ENCODE results near the gene TSKS. TPM values are rescaled to one million over a fixed set of nuclear protein-coding genes. Genes with fewer than 3 reads are reported as not detected.

TSKS gene
- total and polyA plus RNA-seq, 10 of the 15 experiments (the other 5 are each of a cell fraction or from before 2014, with no cell fraction given): not detected

GRCh38 chr19:49776371-49776764, 13.3 kb upstream of the TSKS start:
- no peaks in the 10 kb centered on the region for H3K9me3 ChIP-seq (replicated peaks; ENCODE audit: control insufficient read depth, insufficient read depth, low read length)
- 99% methylated on average over 6 of the region's 6 CpGs for WGBS (ENCODE audit: insufficient coverage, insufficient replicate concordance, low lambda C conversion rate, missing lambda C conversion rate)
- no peaks in the 10 kb centered on the region for H3K27me3 ChIP-seq (replicated peaks in 1 of 2; ENCODE audit: control insufficient read depth in 2 of 2, insufficient read depth in 2 of 2, low read length in 1 of 2)
- H3K4me3 ChIP-seq: no peak overlapping the region
- ChIA-PET POLR2A (no interaction called here), RAD21 (ENCODE audit: unreplicated experiment) (no interaction called here), SMC1A (ENCODE audit: uncharacterized antibody, unreplicated experiment) (no interaction called here), CTCF (no interaction called here)
- H3K36me3 ChIP-seq (ENCODE audit: control insufficient read depth in 2 of 2, insufficient read depth in 2 of 2, low read length in 1 of 2): peaks cover 0 to 2% of the 10 kb centered on the region in 2 experiments; a peak in 2 of 4 replicates
- H3K9ac ChIP-seq (ENCODE audit: control insufficient read depth, insufficient read depth, low read length): no peak overlapping the region
- intact Hi-C loops (cut with micrococcal nuclease; ENCODE audit: unreplicated experiment): no loop called here
- no peak overlapping the region for H3K4me2 ChIP-seq (ENCODE audit: control insufficient read depth, insufficient read depth)
- no peak for FAIRE-seq
- no TSS peak for BruUV-seq (replicated peaks)
- peaks cover 11% of the 10 kb centered on the region for H3K4me1 ChIP-seq (ENCODE audit: control insufficient read depth, insufficient read depth, low read length)
- no peak for DNase-seq (ENCODE audit: low read depth, low spot score)
- in situ Hi-C loops (cut with MboI): no loop called here
- H4K20me1 ChIP-seq (ENCODE audit: control insufficient read depth, insufficient read depth): no peaks in the 10 kb centered on the region
- H2AFZ ChIP-seq (ENCODE audit: control insufficient read depth, low read depth, low read length): no peak overlapping the region
- no peaks in the 10 kb centered on the region; the same call in 1 of the 2 replicates for H3K79me2 ChIP-seq (ENCODE audit: control insufficient read depth, insufficient read depth, low read length)
- TF ChIP-seq TCF7 (IDR thresholded peaks at IDR 0.05; ENCODE audit: borderline replicate concordance) (no peak), DPF2 (IDR thresholded peaks at IDR 0.05) (no peak), POU2F2 (IDR thresholded peaks at IDR 0.05; ENCODE audit: borderline replicate concordance, low read depth, low read length) (no peak), E2F8 (IDR thresholded peaks at IDR 0.05; ENCODE audit: low read depth, partially characterized antibody) (no peak), SP1 (IDR thresholded peaks at IDR 0.05; ENCODE audit: low read depth, low read length) (no peak), KDM1A (IDR thresholded peaks at IDR 0.05; ENCODE audit: borderline replicate concordance) (no peak), FOS (IDR thresholded peaks at IDR 0.05; ENCODE audit: borderline replicate concordance, extremely low read depth, insufficient read length) (no peak), ZNF24 (IDR thresholded peaks at IDR 0.05) (no peak), MTA3 (IDR thresholded peaks at IDR 0.05; ENCODE audit: borderline replicate concordance, low read length) (no peak), IRF3 (IDR thresholded peaks at IDR 0.05) (no peak), RUNX3 (IDR thresholded peaks at IDR 0.05; ENCODE audit: low read length) (no peak), EED (IDR thresholded peaks at IDR 0.05; ENCODE audit: low read depth) (no peak), TCF3 (IDR thresholded peaks at IDR 0.05; ENCODE audit: borderline replicate concordance, insufficient read depth, low read depth, low read length) (no peak), RAD21 (IDR thresholded peaks at IDR 0.05; ENCODE audit: insufficient read depth, low read depth, low read length) (no peak), ZBED1 (IDR thresholded peaks at IDR 0.05; ENCODE audit: borderline replicate concordance) (no peak), MXI1 (IDR thresholded peaks at IDR 0.05; ENCODE audit: low read depth, low read length) (no peak), BCLAF1 (IDR thresholded peaks at IDR 0.05) (no peak), NFIC (IDR thresholded peaks at IDR 0.05; ENCODE audit: low read depth, low read length) (no peak), SMC3 (IDR thresholded peaks at IDR 0.05; ENCODE audit: borderline replicate concordance, low read length) (no peak)
- no peak overlapping the region for H3K27ac ChIP-seq (ENCODE audit: control insufficient read depth, insufficient read depth)
- no peak for ATAC-seq
